Measurements from ENCODE around the gene ALKBH2.
A peak's percentile ranks its signal among the peaks of the same experiment; 100 is the strongest.

ALKBH2 gene

DNA sequence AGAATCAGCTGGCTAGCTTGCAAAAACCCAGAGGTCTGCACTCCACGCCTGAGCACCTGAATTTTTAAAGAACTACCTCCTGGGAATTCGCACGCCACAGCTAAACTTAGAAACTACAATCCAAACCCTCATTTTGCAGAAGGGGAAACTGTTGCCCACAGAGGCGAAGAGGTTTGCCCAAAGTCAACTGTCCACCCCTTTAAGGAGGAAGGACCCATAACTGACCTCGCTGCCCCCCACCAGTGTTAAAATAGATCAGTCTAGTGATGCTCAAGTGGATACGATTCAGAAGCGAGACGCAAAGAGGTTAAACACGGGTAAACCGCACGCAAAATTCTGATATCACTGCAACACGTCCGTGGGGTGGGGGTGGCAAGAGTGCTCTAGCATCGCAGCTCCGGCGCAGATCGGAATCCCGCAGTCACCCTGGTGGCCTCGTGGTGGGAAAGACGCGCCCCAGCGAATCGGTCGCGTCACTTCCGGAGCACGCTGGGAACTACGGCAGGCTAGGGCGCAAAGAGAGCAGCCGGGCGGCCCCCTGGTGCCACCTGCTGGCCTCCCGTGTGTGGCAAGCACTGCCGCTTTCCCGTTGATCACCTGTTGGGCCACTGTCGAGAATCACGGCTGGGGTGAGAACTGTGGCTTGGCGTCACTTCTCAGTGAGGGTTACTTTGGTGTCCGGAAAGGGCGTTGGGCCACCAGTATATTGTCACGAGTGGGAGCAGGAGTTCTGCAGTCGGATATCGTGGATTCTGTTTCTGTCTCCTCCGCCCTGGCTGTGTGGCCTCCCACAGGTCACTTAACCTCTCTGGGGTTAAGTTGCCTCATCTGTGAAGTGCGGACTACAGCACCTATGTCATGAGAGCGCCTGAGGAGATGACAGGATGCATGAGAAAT, at the start of gene ALKBH2:
Gene ALKBH2 (minus strand): TSS at position 451 of the 897 bp plus-strand sequence. CDS start 686 bp downstream, outside the sequence.
- TF ChIP-seq, protein P1, sequence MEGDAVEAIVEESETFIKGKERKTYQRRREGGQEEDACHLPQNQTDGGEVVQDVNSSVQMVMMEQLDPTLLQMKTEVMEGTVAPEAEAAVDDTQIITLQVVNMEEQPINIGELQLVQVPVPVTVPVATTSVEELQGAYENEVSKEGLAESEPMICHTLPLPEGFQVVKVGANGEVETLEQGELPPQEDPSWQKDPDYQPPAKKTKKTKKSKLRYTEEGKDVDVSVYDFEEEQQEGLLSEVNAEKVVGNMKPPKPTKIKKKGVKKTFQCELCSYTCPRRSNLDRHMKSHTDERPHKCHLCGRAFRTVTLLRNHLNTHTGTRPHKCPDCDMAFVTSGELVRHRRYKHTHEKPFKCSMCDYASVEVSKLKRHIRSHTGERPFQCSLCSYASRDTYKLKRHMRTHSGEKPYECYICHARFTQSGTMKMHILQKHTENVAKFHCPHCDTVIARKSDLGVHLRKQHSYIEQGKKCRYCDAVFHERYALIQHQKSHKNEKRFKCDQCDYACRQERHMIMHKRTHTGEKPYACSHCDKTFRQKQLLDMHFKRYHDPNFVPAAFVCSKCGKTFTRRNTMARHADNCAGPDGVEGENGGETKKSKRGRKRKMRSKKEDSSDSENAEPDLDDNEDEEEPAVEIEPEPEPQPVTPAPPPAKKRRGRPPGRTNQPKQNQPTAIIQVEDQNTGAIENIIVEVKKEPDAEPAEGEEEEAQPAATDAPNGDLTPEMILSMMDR (IDR thresholded peaks at IDR 0.05; ENCODE audit: insufficient read depth, low read depth, low read length, missing control alignments) = peak; percentile 99
- peak within 1 kb of the TSS; percentile 76 for H3K4me3 ChIP-seq (ENCODE audit: low read depth, low read length)
- DNase-seq (ENCODE audit: low read depth) = peak; percentile 96

DNA sequence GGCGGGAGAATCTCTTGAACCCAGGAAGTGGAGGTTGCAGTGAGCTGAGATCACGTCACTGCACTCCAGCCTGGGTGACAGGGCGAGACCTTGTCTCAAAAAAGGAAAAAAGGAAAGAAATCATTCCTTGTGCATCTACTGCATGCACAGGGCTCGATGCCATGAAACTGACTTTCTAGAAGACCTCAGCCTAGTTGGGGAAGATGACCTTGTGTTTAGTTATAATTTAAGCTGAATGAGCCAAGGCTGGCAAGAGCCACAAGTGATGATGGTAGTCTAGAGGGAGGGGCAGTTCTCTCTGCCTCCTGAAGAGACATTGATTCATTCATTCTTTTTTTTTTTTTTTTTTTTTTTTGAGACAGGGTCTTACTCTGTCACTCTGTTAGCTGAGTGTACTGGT, 47.3 kb upstream of the ALKBH2 start:
- DNase-seq (ENCODE audit: low read depth) = no peak
- TF ChIP-seq, protein P1 (IDR thresholded peaks at IDR 0.05; ENCODE audit: insufficient read depth, low read depth, low read length, missing control alignments) = no peak
- H3K4me3 ChIP-seq (ENCODE audit: low read depth, low read length) = no peak overlapping the region

DNA sequence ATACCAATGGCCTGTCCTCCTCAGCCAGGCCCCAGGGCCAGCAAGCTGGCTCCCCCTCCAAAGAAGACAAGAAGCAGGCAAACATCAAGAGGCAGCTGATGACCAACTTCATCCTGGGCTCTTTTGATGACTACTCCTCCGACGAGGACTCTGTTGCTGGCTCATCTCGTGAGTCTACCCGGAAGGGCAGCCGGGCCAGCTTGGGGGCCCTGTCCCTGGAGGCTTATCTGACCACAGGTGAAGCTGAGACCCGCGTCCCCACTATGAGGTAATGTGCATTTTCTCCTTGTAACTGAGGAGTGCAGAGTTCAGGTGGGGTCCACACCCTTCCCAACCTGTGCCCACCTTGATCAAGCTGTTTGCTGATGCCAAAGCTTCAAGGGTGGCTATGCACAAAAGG, 46.5 kb upstream of the ALKBH2 start:
- no peak for DNase-seq (ENCODE audit: low read depth)
- TF ChIP-seq, protein P1 (IDR thresholded peaks at IDR 0.05; ENCODE audit: insufficient read depth, low read depth, low read length, missing control alignments) = no peak
- no peak overlapping the region for H3K4me3 ChIP-seq (ENCODE audit: low read depth, low read length)

DNA sequence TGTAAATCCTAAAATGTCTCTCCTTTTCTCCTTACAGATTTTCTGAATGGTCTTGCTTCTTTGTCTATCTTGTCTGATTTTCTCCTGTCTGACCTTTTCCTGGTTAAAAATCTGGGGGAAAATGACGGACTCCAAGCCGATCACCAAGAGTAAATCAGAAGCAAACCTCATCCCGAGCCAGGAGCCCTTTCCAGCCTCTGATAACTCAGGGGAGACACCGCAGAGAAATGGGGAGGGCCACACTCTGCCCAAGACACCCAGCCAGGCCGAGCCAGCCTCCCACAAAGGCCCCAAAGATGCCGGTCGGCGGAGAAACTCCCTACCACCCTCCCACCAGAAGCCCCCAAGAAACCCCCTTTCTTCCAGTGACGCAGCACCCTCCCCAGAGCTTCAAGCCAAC, 46.1 kb upstream of the ALKBH2 start:
- H3K4me3 ChIP-seq (ENCODE audit: low read depth, low read length) = no peak overlapping the region
- TF ChIP-seq, protein P1 (IDR thresholded peaks at IDR 0.05; ENCODE audit: insufficient read depth, low read depth, low read length, missing control alignments) = no peak
- DNase-seq (ENCODE audit: low read depth) = no peak

DNA sequence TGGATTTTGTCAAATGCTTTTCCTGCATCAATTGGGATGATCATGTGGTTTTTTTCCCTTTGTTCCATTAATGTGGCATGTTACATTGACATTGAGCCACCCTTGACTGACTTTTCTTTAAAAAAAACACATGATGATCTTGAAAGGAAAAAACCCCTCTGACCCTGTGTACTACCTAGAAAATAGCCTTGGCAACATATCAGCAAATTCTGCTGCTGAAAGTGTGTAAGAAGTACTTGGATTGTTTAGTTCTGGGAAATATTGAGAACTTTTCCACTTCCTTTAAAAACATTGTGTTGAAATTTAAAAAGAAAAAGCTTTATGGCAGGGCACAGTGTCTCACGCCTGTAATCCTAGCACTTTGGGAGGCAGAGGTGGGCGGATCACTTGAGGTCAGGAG, 43.8 kb upstream of the ALKBH2 start:
- TF ChIP-seq, protein P1 (IDR thresholded peaks at IDR 0.05; ENCODE audit: insufficient read depth, low read depth, low read length, missing control alignments) = no peak
- H3K4me3 ChIP-seq (ENCODE audit: low read depth, low read length) = no peak overlapping the region
- no peak for DNase-seq (ENCODE audit: low read depth)

DNA sequence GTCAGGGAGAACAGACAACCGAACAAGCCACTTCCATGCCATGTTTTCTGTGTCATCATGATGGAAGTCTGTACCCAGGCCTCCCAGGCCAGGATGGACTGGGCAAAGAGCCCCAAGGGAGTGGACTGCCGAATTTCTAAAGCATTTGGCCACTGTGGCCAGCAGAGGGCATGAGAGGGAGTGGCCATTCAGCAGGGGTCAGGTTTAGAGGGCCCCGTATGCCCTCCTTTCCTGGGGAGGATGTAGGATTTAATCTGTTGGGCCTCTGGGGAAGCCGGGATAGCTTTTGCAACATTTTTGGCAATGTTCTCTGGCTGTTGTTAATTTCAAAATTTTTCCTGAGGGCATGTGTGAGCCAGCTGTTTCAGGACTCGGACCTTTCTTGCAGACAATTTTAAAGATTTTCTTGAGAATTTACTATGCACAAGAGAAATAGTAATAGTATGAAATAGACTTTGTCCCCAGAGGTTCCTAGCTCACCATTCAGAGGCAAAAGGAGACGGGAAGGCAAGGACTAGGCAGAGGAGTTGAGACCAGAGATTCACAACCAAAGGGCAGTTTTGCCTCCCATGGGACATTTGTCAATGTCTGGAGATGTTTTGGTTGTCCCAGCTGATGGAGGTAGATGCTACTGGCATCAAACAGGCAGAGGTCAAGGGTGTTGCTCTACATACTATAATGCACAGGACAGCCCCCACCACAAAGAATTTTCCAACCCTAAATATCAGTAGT, 41.1 kb upstream of the ALKBH2 start:
- no peak overlapping the region for H3K4me3 ChIP-seq (ENCODE audit: low read depth, low read length)
- TF ChIP-seq, protein P1 (IDR thresholded peaks at IDR 0.05; ENCODE audit: insufficient read depth, low read depth, low read length, missing control alignments) = peak; percentile 36
- DNase-seq (ENCODE audit: low read depth) = no peak

Data from GM12865 (cell line).